ENCODE results near the gene DDN.

The DDN gene

DNA sequence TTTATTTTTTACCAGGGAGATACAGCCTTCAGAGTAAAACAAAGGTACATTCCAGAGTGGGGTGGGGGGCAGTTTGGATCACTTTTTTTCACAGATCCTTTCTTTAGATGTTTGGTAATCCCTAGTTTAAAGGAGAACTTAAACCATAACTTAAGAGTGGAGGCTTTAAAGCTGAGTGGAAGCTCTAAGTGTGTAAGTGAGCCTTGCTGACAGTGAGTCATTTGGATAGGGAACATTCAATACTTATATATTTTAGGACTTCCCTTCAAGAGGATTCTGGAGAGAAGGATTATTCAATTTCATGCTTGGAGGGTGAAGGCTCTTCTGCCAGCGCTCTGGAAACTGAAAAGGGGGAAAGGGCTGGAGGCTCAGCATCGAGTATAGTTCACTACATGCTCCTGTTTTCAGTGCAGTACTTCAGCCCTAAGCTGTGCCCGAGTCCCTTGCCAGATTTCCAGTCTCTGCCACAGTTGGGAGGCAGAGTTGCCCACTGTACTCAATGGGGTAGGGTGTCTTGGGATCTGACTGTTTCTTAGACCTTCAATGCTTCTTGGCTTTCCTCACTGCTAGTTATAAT, 11.0 kb upstream of the DDN start:
- TF ChIP-seq ZFX (IDR thresholded peaks at IDR 0.05): no peak
- TF ChIP-seq, protein P1, sequence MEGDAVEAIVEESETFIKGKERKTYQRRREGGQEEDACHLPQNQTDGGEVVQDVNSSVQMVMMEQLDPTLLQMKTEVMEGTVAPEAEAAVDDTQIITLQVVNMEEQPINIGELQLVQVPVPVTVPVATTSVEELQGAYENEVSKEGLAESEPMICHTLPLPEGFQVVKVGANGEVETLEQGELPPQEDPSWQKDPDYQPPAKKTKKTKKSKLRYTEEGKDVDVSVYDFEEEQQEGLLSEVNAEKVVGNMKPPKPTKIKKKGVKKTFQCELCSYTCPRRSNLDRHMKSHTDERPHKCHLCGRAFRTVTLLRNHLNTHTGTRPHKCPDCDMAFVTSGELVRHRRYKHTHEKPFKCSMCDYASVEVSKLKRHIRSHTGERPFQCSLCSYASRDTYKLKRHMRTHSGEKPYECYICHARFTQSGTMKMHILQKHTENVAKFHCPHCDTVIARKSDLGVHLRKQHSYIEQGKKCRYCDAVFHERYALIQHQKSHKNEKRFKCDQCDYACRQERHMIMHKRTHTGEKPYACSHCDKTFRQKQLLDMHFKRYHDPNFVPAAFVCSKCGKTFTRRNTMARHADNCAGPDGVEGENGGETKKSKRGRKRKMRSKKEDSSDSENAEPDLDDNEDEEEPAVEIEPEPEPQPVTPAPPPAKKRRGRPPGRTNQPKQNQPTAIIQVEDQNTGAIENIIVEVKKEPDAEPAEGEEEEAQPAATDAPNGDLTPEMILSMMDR (conservative IDR thresholded peaks at IDR 0.05): no peak
- H3K27ac ChIP-seq: no peak overlapping the region

DNA sequence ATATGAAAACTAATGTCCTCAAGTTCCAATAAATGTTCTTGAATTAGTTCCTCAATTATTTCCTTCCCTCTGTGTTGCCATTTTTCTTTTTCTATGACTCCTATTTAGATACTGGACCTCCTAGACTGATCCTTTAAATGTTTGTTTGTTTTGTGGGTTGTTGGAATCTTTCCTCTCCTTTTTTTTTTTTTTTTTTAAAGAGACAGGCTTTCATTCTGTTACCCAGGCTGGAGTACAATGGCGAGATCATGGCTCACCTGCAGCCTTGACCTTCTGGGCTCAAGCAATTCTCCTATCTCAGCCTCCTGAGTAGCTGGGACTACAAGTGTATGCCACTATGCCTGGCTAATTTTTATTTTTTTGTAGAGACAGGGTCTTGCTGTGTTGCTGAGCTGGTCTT, 9.8 kb upstream of the DDN start:
- TF ChIP-seq, protein P1 (conservative IDR thresholded peaks at IDR 0.05): no peak
- TF ChIP-seq ZFX (IDR thresholded peaks at IDR 0.05): no peak

GRCh38 chr12:49000346-49000745, 1.2 kb upstream of the DDN start:
- H3K27ac ChIP-seq: no peak overlapping the region
- no peak for TF ChIP-seq ZFX (IDR thresholded peaks at IDR 0.05)
- TF ChIP-seq, protein P1 (conservative IDR thresholded peaks at IDR 0.05): no peak

More for the DNA sequence above, 9.8 kb upstream of the DDN start:
- no peak overlapping the region for H3K27ac ChIP-seq

GRCh38 chr12:48998497-48999353, 450 bp downstream of the DDN start:
- TF ChIP-seq ZFX (IDR thresholded peaks at IDR 0.05): no peak
- TF ChIP-seq, protein P1 (conservative IDR thresholded peaks at IDR 0.05): no peak
- H3K27ac ChIP-seq: no peak overlapping the region

- H3K27ac ChIP-seq: no peak overlapping the region
- TF ChIP-seq, protein P1 (conservative IDR thresholded peaks at IDR 0.05): no peak
- no peak for TF ChIP-seq ZFX (IDR thresholded peaks at IDR 0.05)
Measured at GRCh38 chr12:48997719-48998496, 1.3 kb downstream of the DDN start.

- no peak overlapping the region for H3K27ac ChIP-seq
- TF ChIP-seq ZFX (IDR thresholded peaks at IDR 0.05): no peak
- TF ChIP-seq, protein P1 (conservative IDR thresholded peaks at IDR 0.05): no peak
Measured at GRCh38 chr12:48996794-48997718, 2.1 kb downstream of the DDN start.
